Prostate gland (tissue), 2 donors: Measurements from ENCODE around the gene URB2. TPM values are rescaled to one million over a fixed set of nuclear protein-coding genes. Genes with fewer than 3 reads are reported as not detected.
"Not testable (repeated sequence)": the region's sequence is repeated elsewhere in the genome, so short reads cannot be mapped to it uniquely, and the experiment has no call there.

Source experiments
- DNase-seq: peaks from one replicate; pipeline ENCODE4 v3.0.0-alpha.2; 2019; ENCODE audit warnings: low spot score
- H3K27ac ChIP-seq, 2 donors: fragments of 200-600 bp; sonication (generic); 2 replicates each; pipeline ENCODE4 v1.5.1; 2017 to 2019
- H3K27me3 ChIP-seq: fragments of 200-600 bp; sonication (generic); replicated peaks from 2 replicates; pipeline ENCODE4 v1.5.1; 2019; ENCODE audit not compliant: insufficient read depth
- H3K36me3 ChIP-seq, 2 donors: fragments of 200-600 bp; sonication (generic); 1 replicate in 1 of 2; 2 replicates in 1 of 2; pipeline versions ENCODE4 v1.5.1 to v1.8.1; 2017 to 2019
- H3K4me1 ChIP-seq: fragments of 200-600 bp; sonication (generic); replicated peaks from 2 replicates; pipeline ENCODE4 v1.5.1; 2019
- H3K4me3 ChIP-seq, 2 donors: fragments of 200-600 bp; sonication (generic); 2 replicates each; pipeline ENCODE4 v1.5.1; 2017 to 2019
- H3K9me3 ChIP-seq: fragments of 200-600 bp; sonication (generic); 2 replicates; pipeline ENCODE4 v1.5.1; 2017
- POLR2A ChIP-seq: fragments of 450-650 bp; IDR thresholded peaks from one replicate; pipeline ENCODE4 v1.6.1; 2016; ENCODE audit warnings: antibody characterized with exemption, mild to moderate bottlenecking
- POLR2AphosphoS5 ChIP-seq: sonication (generic); formaldehyde crosslinking; IDR thresholded peaks from one replicate; pipeline ENCODE4 v1.6.1; 2017; ENCODE audit warnings: antibody characterized with exemption
- WGBS: methylation state at CpG from one replicate; pipeline ENCODE4 v1.1.5; 2018; 5-methylcytosine and 5-hydroxymethylcytosine counted together
- intact Hi-C: fragments of 100-400 bp; cut with DNase I; formaldehyde crosslinking; loops from one replicate; pipeline ENCODE4 v1.14.2; 2022
- total RNA-seq, 2 donors: library from RNA; depleted of rRNA; stranded (reverse); fragments of >200 nt; gene quantifications; one replicate each; pipeline ENCODE4 v1.1.0, GENCODE V29; 2016
- TF ChIP-seq, protein P1 (sequence below), 4 experiments: fragments of 200-600 bp in 2 of 4; fragments of 450-650 bp in 2 of 4; sonication (generic) in 2 of 4; IDR thresholded peaks; 1 replicate in 3 of 4; 2 replicates in 1 of 4; pipeline ENCODE4 v1.5.1; 2016 to 2019; ENCODE audit warnings: antibody characterized with exemption in 4 of 4, mild to moderate bottlenecking in 2 of 4, moderate library complexity in 2 of 4

Gene URB2
- total RNA-seq, 2 donors from 2014 or later: 5.6 to 11.9 TPM

DNA sequence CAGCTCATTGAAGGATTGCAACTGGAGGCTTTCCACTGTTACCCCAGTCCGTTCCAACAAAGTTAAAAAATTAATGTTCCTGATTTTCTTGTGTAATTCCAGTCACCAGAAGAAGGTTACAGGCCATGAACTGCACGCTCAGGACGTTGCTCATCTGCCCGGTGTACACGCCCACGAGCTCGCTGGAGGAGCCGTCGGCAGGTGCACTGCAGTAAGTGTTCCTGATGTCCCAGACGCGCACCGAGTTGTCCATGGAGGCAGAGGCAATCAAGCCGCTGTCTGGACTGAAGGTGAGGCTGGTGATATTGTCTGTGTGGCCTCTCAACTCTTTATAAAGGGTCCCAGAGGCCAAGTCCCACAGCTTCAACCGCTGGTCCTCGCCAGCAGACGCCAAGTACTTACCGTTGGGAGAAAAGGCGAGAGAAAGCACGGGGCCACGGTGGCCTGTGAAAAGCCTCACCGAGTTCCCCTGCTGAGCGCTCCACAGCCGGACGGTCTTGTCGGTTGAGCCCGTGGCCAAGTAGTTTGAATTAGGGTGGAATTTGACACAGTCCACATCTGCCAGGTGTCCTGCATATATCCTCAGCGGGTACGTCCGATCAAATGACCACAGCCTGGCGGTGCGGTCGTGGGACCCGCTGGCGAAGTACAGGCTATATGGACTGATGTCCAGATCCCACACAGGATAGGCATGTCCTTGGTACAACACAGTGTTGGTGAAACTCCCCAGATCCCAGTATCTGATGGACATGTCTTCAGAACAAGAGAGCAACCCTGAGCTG lies 31.6 kb upstream of the URB2 start:
- H3K4me1 ChIP-seq: no peaks in the 10 kb centered on the region

DNA sequence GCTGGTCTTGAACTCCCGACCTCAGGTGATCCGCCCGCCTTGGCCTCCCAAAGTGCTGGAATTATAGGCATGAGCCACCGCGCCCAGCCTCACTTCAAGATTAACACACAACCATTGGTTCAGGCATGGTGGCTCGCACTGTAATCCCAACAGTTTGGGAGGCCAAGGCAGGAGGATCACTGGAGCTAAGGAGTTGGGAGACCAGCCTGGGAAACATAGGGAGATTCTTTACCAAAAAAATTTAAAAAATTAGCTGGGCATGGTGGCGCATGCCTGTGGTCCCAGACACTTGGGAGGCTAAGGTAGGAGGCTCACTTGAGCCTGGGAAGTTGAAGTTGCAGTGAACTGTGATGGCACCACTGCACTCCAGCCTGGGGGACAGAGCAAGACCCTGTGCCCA lies 30.2 kb upstream of the URB2 start:
- intact Hi-C loops: loop anchor here (5.0 kb wide), 1 partner anchor 39 kb away; the partner anchor contains the start of gene ABCB10
- not testable (repeated sequence) for H3K27ac ChIP-seq
- WGBS: 94% methylated on average over 7 of the region's 7 CpGs

More for the DNA sequence above, 31.6 kb upstream of the URB2 start:
- Histone ChIP-seq H3K27me3 (no peaks in the 10 kb centered on the region), H3K4me3 (no peak overlapping the region), H3K9me3 (no peaks in the 10 kb centered on the region), H3K36me3 (peaks cover 0 to 6% of the 10 kb centered on the region in 2 donors), H3K27ac (no peak overlapping the region)
- 93% methylated on average over 34 of the region's 34 CpGs for WGBS
- intact Hi-C loops: loop anchor here (5.0 kb wide), 1 partner anchor 37 kb away; the partner anchor contains the start of gene ABCB10
- DNase-seq: no peak
- TF ChIP-seq POLR2AphosphoS5: no peak
- TF ChIP-seq, protein P1, sequence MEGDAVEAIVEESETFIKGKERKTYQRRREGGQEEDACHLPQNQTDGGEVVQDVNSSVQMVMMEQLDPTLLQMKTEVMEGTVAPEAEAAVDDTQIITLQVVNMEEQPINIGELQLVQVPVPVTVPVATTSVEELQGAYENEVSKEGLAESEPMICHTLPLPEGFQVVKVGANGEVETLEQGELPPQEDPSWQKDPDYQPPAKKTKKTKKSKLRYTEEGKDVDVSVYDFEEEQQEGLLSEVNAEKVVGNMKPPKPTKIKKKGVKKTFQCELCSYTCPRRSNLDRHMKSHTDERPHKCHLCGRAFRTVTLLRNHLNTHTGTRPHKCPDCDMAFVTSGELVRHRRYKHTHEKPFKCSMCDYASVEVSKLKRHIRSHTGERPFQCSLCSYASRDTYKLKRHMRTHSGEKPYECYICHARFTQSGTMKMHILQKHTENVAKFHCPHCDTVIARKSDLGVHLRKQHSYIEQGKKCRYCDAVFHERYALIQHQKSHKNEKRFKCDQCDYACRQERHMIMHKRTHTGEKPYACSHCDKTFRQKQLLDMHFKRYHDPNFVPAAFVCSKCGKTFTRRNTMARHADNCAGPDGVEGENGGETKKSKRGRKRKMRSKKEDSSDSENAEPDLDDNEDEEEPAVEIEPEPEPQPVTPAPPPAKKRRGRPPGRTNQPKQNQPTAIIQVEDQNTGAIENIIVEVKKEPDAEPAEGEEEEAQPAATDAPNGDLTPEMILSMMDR (IDR thresholded peaks at IDR 0.05): no peak
- TF ChIP-seq POLR2A: no peak

DNA sequence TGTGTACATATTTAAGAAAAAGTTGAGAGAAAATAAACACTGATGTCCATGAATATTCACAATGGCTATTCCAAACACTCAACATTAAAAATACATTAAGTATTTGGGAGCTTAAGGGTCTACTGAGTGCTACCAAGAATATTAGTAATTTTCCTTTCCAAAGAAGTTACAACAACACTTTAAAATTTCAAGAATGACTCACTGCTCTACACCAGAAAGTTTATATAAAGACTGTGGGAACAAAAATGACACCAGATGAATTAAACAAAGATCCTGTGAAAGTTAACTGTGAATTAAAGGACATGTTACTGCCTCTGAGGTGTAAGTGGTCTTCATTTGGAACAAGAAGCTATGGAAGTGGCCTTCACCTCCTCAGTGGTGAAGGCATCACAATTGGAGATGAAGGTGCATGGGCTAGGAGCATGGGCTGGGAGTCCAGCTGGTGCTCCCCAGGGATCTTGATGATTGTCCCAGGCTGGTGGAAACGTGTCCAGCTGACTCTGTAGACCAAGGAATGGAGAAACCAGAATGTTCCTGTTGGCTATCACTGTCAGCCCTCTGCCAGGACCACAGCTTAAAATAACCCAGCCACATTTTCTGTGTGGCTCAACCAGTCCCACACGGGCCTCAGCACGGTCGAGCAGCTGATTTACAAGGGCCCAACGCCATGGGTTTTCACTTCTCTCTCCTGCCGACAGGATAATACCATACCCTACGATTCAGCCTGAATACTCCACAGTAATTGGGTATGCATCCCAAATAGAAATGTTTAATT lies 28.9 kb upstream of the URB2 start:
- Histone ChIP-seq H3K36me3 (peaks cover 0 to 6% of the 10 kb centered on the region in 2 donors), H3K9me3 (no peaks in the 10 kb centered on the region), H3K4me3 (no peak overlapping the region), H3K27ac (peak overlapping the region; percentile 36 to 41), H3K27me3 (no peaks in the 10 kb centered on the region), H3K4me1 (no peaks in the 10 kb centered on the region)
- intact Hi-C loops: loop anchor here (5.0 kb wide), 1 partner anchor 40 kb away; the partner anchor contains the start of gene ABCB10
- no peak for DNase-seq
- WGBS: 51% methylated on average over 7 of the region's 7 CpGs
- no peak for TF ChIP-seq POLR2AphosphoS5
- TF ChIP-seq, protein P1 (IDR thresholded peaks at IDR 0.05): no peak

More for the DNA sequence above, 30.2 kb upstream of the URB2 start:
- H3K4me3 ChIP-seq, H3K9me3 ChIP-seq, H3K4me1 ChIP-seq, H3K36me3 ChIP-seq, H3K27me3 ChIP-seq, DNase-seq: not testable (repeated sequence)

DNA sequence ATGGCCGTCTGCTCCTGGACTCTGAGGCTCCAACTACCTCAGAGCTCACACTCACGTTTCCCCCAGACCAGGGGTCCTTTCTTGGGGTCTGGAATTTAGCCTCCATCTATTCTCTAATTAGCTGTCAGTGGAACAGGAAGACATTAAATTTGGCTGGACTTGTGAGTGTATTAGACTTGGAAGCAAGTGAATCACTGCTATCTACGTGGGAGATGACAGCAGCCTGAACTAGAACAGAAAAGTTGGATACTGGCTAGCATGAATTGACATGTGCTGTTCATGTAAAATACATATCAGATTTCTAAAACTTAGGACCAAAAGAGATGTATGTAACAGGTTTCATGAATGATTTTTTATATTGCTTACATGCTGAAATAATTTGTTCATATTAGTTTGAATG lies 28.2 kb upstream of the URB2 start:
- Histone ChIP-seq H3K27ac (peak overlapping the region; percentile 36 to 41), H3K27me3 (no peaks in the 10 kb centered on the region), H3K4me1 (no peaks in the 10 kb centered on the region), H3K9me3 (no peaks in the 10 kb centered on the region), H3K4me3 (no peak overlapping the region), H3K36me3 (peaks cover 0 to 6% of the 10 kb centered on the region in 2 donors)
- 66% methylated on average over 3 of the region's 3 CpGs for WGBS
- no peak for DNase-seq
- TF ChIP-seq POLR2AphosphoS5 (no peak), POLR2A (no peak)
- TF ChIP-seq, protein P1 (IDR thresholded peaks at IDR 0.05): no peak
- intact Hi-C loops: loop anchor here (5.0 kb wide), 1 partner anchor 41 kb away; the partner anchor contains the start of gene ABCB10

DNA sequence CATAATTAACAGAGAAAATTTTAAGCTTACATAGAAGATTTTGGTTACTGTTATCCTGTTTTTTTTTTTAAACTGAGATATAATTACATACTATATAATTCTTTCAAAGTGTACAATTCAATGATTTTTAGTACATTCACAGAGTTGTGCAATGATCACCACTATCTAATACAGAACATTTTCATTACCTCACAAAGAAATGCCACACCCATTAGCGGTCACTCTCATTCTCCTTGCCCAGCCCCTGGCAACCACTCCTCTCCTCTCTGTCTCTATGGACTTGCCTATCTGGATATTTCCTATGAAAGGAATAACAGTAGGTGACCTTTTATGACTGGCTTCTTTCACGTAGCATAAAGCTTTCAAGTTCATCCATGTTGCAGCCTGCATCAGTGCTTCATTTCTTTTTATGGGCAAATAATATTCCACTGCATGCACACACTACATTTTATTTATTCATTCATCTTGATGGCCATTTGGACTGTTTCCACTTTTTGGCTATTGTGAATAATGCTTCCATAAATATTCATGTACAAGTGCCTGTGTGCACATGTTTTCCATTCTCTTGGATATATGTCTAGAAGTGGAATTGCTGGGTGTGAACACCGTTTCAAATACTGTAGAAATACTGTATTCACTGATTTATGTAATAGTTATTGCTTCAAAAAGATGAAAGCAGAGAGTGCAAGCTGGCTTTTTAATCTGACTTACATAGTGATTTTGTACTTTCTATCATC lies 26.7 kb upstream of the URB2 start:
- peaks cover 0 to 4% of the 10 kb centered on the region in 2 donors for H3K36me3 ChIP-seq
- no peak for DNase-seq
- no peaks in the 10 kb centered on the region for H3K9me3 ChIP-seq
- H3K4me1 ChIP-seq: no peaks in the 10 kb centered on the region
- H3K27ac ChIP-seq: no peak overlapping the region
- WGBS: 89% methylated on average over 3 of the region's 3 CpGs
- intact Hi-C loops: loop anchor here (5.0 kb wide), 1 partner anchor 42 kb away; the partner anchor contains the start of gene ABCB10
- H3K27me3 ChIP-seq: no peaks in the 10 kb centered on the region
- TF ChIP-seq, protein P1 (IDR thresholded peaks at IDR 0.05): no peak
- TF ChIP-seq POLR2A: no peak
- TF ChIP-seq POLR2AphosphoS5: no peak
- H3K4me3 ChIP-seq: no peak overlapping the region
